Panc1 (cell line): ENCODE measurements around the gene LRRC74B.

ENCODE experiments used
- CTCF ChIP-seq: fragments of 450-650 bp; IDR thresholded peaks from 2 replicates; pipeline ENCODE4 v1.5.1; 2017; ENCODE audit warnings: mild to moderate bottlenecking
- SIN3A ChIP-seq: IDR thresholded peaks from 2 replicates; pipeline ENCODE4 v1.6.1; 2012; ENCODE audit warnings: low read depth, mild to moderate bottlenecking, low read length, moderate library complexity, borderline replicate concordance; ENCODE audit not compliant: insufficient read depth
- TCF7L2 ChIP-seq: IDR thresholded peaks from 2 replicates; pipeline ENCODE4 v1.6.1; 2011; ENCODE audit warnings: mild to moderate bottlenecking, low read depth, low read length, inconsistent platforms

- TF ChIP-seq SIN3A (no peak), CTCF (no peak), TCF7L2 (no peak)
Observed at GRCh38 chr22:20996598-20997535, 48.9 kb upstream of the LRRC74B start.
